Neuron (in vitro differentiated cells): Measurements from ENCODE around the gene COMT.

Experiments used
- H2AFZ ChIP-seq: one replicate; pipeline ENCODE4 v1.6.1; 2013; ENCODE audit warnings: low read depth, mild to moderate bottlenecking, inconsistent platforms, low read length, moderate library complexity
- H3K27me3 ChIP-seq: one replicate; pipeline ENCODE4 v1.6.1; 2013; ENCODE audit warnings: low read length; ENCODE audit not compliant: insufficient read depth
- H3K36me3 ChIP-seq: one replicate; pipeline ENCODE4 v1.6.1; 2013; ENCODE audit warnings: low read length; ENCODE audit not compliant: insufficient read depth
- H3K4me1 ChIP-seq: one replicate; pipeline ENCODE4 v1.6.1; 2013; ENCODE audit warnings: low read length; ENCODE audit not compliant: insufficient read depth
- H3K4me3 ChIP-seq: 2 replicates; pipeline ENCODE4 v1.5.1; 2013; ENCODE audit warnings: mild to moderate bottlenecking, low read length, moderate library complexity
- H3K9me3 ChIP-seq: one replicate; pipeline ENCODE4 v1.6.1; 2013; ENCODE audit warnings: low read length

COMT gene

DNA sequence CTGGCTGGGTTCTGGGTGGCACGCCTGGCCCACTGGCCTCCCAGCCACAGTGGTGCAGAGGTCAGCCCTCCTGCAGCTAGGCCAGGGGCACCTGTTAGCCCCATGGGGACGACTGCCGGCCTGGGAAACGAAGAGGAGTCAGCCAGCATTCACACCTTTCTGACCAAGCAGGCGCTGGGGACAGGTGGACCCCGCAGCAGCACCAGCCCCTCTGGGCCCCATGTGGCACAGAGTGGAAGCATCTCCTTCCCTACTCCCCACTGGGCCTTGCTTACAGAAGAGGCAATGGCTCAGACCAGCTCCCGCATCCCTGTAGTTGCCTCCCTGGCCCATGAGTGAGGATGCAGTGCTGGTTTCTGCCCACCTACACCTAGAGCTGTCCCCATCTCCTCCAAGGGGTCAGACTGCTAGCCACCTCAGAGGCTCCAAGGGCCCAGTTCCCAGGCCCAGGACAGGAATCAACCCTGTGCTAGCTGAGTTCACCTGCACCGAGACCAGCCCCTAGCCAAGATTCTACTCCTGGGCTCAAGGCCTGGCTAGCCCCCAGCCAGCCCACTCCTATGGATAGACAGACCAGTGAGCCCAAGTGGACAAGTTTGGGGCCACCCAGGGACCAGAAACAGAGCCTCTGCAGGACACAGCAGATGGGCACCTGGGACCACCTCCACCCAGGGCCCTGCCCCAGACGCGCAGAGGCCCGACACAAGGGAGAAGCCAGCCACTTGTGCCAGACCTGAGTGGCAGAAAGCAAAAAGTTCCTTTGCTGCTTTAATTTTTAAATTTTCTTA, 27.8 kb downstream of the COMT start:
- H3K9me3 ChIP-seq: no peaks in the 10 kb centered on the region
- peaks cover 43% of the 10 kb centered on the region for H3K36me3 ChIP-seq
- peaks cover 27% of the 10 kb centered on the region for H3K4me1 ChIP-seq
- no peak overlapping the region for H3K4me3 ChIP-seq
- H2AFZ ChIP-seq: no peak overlapping the region
- no peaks in the 10 kb centered on the region for H3K27me3 ChIP-seq

DNA sequence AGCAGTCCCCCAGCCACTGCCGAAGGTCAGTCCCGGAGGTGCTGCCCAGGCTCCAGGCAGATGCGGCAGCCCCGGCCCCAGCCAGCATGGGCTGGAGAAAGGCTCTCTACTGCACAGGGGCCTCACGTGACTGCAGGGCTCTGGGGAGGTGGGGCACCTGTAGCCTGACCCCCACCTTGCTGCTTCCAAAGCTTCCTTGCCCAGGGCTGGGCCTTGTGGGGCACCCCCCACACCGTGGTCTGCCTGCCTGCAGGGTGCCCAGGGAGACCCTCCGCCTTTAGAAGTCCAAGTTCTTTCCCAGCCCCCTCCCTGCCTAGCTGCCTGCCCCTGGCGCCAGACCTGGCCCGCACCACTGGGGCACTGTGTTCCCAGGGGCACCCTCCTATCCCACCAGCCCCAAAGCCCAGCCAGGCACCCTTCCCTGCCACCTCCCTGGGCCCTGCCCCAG, 28.5 kb downstream of the COMT start:
- Histone ChIP-seq H3K36me3 (peaks cover 43% of the 10 kb centered on the region), H3K4me3 (no peak overlapping the region), H3K4me1 (peaks cover 33% of the 10 kb centered on the region), H3K9me3 (no peaks in the 10 kb centered on the region), H2AFZ (no peak overlapping the region), H3K27me3 (no peaks in the 10 kb centered on the region)

DNA sequence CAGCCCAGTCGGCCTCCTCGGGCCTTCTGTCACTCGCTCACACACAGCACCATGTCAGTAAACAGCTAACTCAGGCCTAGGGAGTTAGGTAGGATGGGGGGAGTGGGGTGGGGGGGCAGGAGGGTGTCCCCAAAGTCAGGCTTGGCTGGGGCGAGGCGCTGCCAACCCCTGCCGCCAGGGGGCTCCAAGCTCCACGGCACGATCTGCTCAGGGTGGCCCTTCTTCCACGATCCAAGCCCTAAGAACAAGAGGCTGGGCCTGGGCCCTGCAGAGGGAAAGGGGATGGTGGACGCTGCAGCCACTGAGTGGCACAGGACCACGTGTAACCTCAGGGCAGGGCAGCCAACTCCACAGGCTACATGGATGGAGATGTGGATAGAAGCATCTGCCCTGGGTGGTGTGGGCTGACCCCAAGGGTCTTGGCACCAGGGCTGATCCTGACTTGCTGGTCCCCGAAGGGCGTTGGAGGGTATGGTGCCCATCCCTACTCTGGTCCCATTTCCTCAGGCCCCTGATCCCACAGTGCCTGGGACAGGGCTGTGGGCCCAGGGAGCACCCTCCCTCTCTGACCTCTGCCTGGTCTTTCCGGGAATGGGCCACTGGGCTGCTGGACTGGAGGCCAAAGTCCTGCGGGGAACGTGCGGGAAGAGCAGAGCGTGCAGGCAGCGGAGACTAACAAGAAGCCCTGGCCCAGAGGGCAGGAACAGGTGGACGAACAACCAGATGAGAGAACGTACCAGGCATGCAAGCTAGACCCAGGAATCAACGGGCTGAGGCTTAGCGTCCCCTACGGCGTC, 29.1 kb downstream of the COMT start:
- peaks cover 47% of the 10 kb centered on the region for H3K36me3 ChIP-seq
- no peak overlapping the region for H3K4me3 ChIP-seq
- no peak overlapping the region for H2AFZ ChIP-seq
- H3K27me3 ChIP-seq: no peaks in the 10 kb centered on the region
- no peaks in the 10 kb centered on the region for H3K9me3 ChIP-seq
- peaks cover 40% of the 10 kb centered on the region for H3K4me1 ChIP-seq

DNA sequence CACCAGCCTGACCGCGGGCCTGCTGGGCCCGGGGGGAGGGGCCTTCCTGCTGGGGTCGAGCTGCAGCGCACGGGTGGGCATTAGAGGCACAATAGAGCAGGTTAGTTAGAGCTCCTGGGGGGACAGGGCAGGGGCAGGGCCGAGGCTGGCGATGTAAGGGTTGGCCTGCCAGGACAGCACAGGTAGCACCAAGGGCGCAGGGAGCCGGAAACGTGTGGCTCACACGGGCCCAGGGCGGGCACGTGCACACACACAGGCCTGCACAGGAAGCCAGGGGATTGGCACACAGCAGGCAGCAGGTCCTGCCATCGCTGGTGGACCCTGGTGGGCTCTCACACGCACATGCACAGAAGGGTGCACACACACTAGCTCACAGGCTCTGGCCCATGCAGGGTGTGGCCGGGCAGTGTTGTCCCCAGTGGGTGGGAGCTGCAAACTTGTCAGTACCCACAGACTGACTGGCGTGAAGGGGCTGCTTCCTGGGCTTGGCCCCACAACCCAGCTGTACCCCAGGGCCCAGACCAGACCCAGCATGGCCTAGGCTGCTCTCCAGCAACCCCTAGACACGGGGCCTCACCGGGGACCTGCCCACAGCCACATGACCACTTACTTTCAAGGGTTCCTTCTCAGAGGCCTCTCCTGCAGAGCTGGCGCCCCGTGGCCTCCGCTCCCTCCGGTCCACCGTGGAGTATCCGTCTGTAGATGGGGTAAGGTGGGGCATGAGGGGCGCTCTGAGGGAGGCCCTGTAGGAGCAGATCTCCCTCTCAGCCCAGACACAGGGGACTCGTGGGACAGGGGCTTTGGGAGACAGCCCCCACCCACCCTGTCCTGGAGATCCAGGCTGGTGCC, 29.9 kb downstream of the COMT start:
- no peaks in the 10 kb centered on the region for H3K27me3 ChIP-seq
- no peak overlapping the region for H2AFZ ChIP-seq
- H3K4me1 ChIP-seq: peaks cover 41% of the 10 kb centered on the region
- H3K9me3 ChIP-seq: no peaks in the 10 kb centered on the region
- peaks cover 49% of the 10 kb centered on the region for H3K36me3 ChIP-seq
- H3K4me3 ChIP-seq: no peak overlapping the region

DNA sequence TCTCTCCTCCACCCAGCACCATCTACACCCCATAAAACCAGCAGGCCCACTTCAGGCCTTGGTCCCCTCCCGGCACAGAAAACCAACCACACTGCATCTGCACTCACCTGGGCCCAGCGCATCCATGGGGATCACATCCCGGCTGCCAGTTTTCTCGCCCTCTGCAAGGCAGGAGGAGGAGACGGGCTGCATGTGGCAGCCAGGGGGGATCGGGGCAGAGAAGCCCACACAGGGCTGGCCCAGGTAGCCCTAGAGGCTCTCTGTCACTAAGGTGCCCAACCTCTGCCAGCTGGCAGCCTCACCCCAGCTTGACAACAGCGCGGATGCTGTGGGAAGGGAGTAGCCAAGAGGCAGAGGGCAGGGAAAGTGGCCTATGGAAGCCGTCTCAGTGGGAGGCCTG, 30.7 kb downstream of the COMT start:
- Histone ChIP-seq H3K4me3 (no peak overlapping the region), H3K36me3 (peaks cover 56% of the 10 kb centered on the region)

DNA sequence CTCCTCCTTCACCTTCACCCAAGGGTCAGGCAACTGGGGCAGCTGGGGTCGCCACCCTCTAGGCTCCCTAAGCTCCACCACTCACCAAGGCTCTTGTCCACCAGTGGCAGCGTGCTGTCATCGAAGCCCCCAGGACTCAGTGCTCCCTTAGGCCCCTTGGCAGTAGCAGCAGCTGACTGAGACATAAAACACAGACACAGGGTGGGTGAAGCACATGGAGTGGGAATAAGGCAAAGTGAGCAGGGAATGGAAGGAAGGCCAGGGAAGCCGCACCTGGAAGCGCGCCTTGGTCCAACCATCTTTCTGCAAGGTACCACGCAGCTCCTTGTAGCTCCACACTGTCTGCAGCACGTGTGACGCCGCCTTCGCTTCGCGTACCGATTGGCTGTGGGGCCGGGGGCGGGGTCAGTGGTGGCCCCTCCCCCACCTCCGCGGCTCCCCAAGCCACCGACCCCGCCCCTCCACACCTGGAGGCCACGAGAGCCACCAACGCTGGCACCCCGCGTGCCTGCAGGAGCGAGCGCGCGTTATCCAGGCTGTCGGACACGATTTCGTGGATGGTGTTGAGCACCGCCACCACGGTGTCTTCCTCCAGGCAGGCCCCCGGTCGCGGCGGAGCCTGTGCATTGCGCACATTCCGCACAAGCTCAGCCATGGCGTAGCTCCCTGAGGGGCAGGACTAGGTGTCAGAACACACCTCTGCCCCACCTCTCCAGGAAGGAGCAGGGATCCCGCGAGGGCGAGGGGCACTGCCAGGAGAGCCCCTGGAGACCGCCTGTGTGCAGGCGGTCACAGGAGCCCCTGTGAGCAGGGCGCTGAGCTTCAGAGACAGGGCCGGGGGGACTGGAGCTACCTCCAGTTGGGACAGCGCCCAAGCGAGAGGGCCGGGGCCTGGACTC, 31.3 kb downstream of the COMT start:
- Histone ChIP-seq H3K27me3 (no peaks in the 10 kb centered on the region), H3K36me3 (peaks cover 62% of the 10 kb centered on the region), H2AFZ (no peak overlapping the region), H3K9me3 (no peaks in the 10 kb centered on the region), H3K4me1 (peaks cover 27% of the 10 kb centered on the region), H3K4me3 (no peak overlapping the region)

More for the DNA sequence above, 30.7 kb downstream of the COMT start:
- no peaks in the 10 kb centered on the region for H3K27me3 ChIP-seq
- no peaks in the 10 kb centered on the region for H3K9me3 ChIP-seq
- H2AFZ ChIP-seq: no peak overlapping the region
- peaks cover 33% of the 10 kb centered on the region for H3K4me1 ChIP-seq

DNA sequence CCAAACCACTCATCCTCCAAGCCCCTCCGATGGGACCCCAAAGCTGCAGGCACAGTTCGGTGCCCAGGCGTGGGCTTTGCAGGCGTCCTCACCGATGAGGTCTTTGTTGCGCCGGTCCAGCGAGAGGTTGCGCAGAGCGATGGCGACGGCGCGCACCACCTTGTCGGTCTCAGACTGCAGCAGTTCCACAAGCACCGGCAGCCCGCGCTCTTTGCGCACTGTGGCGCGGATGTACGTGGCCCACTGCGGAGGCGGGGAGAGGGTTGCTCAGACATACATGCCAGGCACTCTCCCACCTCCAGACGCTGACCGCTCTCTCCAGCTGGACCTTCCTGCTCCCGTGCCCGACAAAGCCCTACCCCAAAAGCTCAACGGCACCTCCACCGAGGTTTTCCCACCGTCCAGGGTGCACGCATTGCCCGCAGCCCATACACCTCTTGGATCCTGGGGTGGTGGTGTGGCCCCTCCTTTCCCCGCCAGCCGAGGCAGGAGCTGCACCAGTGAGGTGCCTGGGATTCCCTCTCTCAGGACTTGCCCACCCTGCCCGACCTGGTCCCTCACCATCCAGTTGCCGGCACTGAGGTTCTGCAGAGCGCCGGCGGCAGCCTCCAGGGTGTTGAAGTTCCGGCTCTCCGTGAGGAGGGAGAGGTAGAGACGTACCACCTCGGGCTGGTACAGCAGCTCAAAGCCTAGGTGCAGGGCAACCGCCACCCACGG, 32.1 kb downstream of the COMT start:
- H3K9me3 ChIP-seq: no peaks in the 10 kb centered on the region
- peaks cover 21% of the 10 kb centered on the region for H3K4me1 ChIP-seq
- peaks cover 70% of the 10 kb centered on the region for H3K36me3 ChIP-seq
- no peak overlapping the region for H2AFZ ChIP-seq
- H3K4me3 ChIP-seq: no peak overlapping the region
- no peaks in the 10 kb centered on the region for H3K27me3 ChIP-seq

DNA sequence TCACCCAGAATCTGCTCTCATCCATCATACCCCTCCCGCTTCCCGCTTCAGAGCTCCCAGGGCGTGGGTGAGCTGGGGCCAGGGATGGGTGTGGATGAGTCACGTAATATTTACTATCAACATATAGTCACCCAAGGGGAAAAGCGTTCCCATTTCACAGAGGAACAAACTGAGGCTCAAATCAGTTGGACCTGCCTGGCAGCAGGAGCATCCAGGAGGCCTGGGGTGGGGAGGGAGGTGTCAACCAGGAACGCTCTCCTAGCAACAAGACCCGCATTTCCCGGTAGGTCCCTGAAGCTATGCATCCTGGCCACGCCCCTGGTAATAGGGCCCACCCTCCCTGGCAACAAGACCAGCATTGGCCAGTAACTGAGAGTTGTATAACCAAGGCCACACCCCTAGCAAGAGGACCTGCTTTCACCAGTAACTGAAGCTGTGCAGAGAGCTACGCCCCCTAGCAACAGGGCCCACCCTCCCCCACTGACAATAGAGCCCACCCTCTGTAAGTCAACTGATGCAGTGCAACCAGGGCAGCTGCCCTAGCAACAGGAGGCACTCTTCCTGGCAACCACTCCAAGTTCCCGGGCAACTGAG, 32.8 kb downstream of the COMT start:
- peaks cover 73% of the 10 kb centered on the region for H3K36me3 ChIP-seq
- no peaks in the 10 kb centered on the region for H3K9me3 ChIP-seq

DNA sequence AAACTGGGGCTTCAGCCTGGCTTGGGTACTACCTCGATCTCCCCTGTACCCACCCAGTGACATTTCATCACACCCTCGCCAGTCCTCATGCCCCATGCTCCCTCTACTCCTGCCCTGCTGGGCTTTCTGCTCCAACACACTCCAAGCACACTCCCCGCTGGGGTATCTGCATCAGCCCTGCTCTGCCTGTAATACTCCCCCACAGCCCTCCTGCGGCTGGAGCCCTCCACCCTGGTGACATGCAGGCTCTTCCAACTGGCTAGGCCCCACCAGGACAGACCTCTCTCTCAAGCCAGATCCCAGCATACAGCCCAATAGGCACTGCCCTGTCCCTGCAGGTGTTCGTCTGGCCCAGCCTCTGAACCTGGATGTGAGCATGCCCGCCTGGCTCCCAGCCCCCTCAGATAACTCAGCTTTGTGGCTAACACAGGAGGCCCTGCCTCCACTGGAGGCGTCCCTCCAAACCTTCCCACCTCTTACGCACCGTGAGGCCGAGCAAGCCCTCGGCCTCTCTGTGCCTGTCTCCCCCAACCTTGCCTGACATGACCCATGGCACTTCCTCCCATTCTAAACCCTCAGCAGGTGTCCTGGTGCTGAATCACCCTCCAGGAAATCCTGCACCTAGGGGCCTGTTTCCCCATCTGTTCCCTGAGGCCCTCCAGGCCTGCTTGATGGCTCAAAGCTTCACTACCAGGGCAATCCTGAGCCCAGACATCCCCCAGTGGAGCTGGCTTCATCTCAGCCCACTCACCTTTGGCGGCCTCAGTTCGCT, 33.5 kb downstream of the COMT start:
- no peak overlapping the region for H2AFZ ChIP-seq
- no peak overlapping the region for H3K4me3 ChIP-seq
- H3K9me3 ChIP-seq: no peaks in the 10 kb centered on the region
- H3K27me3 ChIP-seq: no peaks in the 10 kb centered on the region
- H3K4me1 ChIP-seq: peaks cover 17% of the 10 kb centered on the region
- peaks cover 77% of the 10 kb centered on the region for H3K36me3 ChIP-seq

More for the DNA sequence above, 32.8 kb downstream of the COMT start:
- Histone ChIP-seq H3K27me3 (no peaks in the 10 kb centered on the region), H3K4me3 (no peak overlapping the region), H3K4me1 (peaks cover 17% of the 10 kb centered on the region), H2AFZ (no peak overlapping the region)

DNA sequence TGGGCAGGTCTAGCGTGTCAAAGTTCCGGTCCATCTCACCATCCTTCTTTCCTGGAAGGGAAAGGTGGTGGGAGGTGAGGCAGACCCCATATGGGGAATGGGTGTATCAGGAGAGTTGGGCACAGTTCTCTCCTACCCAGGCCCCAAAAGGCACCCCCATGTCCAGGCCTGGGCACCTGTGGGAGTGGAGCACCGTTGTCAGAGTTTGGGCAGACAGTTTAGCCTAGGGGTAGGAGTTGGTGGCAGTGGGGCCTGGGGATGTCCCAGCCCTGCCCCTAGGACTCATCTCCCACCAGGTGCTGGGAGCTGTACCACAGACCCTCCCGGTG, 34.1 kb downstream of the COMT start:
- peaks cover 17% of the 10 kb centered on the region for H3K4me1 ChIP-seq
- H3K36me3 ChIP-seq: peaks cover 81% of the 10 kb centered on the region
- no peaks in the 10 kb centered on the region for H3K27me3 ChIP-seq
- no peak overlapping the region for H3K4me3 ChIP-seq
- H2AFZ ChIP-seq: no peak overlapping the region
- no peaks in the 10 kb centered on the region for H3K9me3 ChIP-seq

DNA sequence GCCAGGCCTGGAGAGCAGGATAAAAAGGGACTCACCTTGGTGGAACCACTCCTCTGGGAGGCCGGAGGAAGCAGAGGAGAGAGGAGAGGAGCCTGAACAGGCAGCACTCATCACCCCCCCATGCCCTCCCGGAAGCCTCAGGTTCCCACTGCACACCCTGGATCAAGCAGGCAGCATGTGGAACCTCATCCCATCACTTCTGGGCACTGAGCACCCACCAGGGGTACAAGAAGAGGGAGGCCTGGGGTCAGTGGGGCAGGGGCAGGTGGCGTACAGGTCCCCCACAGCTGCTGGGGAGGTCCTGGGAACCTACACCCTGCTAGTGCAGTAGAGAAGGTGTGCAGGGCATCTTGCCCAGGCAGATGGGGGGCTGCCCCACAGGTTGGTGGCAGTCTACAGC, 35.1 kb downstream of the COMT start:
- no peaks in the 10 kb centered on the region for H3K27me3 ChIP-seq
- peaks cover 17% of the 10 kb centered on the region for H3K4me1 ChIP-seq
- peaks cover 80% of the 10 kb centered on the region for H3K36me3 ChIP-seq
- no peaks in the 10 kb centered on the region for H3K9me3 ChIP-seq
- no peak overlapping the region for H2AFZ ChIP-seq
- H3K4me3 ChIP-seq: no peak overlapping the region
